WTC11 (cell line): ENCODE measurements around the gene NKD1.

Experiments used
- AFF4 ChIP-seq: sonication (generic); formaldehyde crosslinking; IDR thresholded peaks from 2 replicates; pipeline ENCODE4 v1.8.1; 2023; ENCODE audit warnings: mild to moderate bottlenecking, missing genetic modification reagents, borderline replicate concordance
- CTCF ChIP-seq: fragments of 200-600 bp; IDR thresholded peaks from 2 replicates; pipeline ENCODE4 v1.8.0; 2022; ENCODE audit warnings: antibody characterized with exemption
- ELF4 ChIP-seq: sonication (generic); formaldehyde crosslinking; IDR thresholded peaks from 2 replicates; pipeline ENCODE4 v1.8.1; 2022; ENCODE audit warnings: low read depth, mild to moderate bottlenecking, moderate library complexity, missing genetic modification reagents
- ESRRA ChIP-seq: sonication (generic); formaldehyde crosslinking; IDR thresholded peaks from 2 replicates; pipeline ENCODE4 v1.8.1; 2022; ENCODE audit warnings: mild to moderate bottlenecking, missing genetic modification reagents, borderline replicate concordance
- ETV6 ChIP-seq: sonication (generic); formaldehyde crosslinking; IDR thresholded peaks from 2 replicates; pipeline ENCODE4 v1.8.1; 2022; ENCODE audit warnings: mild to moderate bottlenecking, missing genetic modification reagents
- IRF1 ChIP-seq: sonication (generic); formaldehyde crosslinking; IDR thresholded peaks from 2 replicates; pipeline ENCODE4 v1.8.0; 2023; ENCODE audit warnings: missing genetic modification reagents
- JUN ChIP-seq: sonication (generic); formaldehyde crosslinking; IDR thresholded peaks from 2 replicates; pipeline ENCODE4 v1.8.0; 2023; ENCODE audit warnings: mild to moderate bottlenecking, missing genetic modification reagents
- SMAD3 ChIP-seq: sonication (generic); formaldehyde crosslinking; IDR thresholded peaks from 2 replicates; pipeline ENCODE4 v1.8.0; 2022; ENCODE audit warnings: missing genetic modification reagents, mild to moderate bottlenecking, borderline replicate concordance

GRCh38 chr16:50507397-50507796 is 40.8 kb upstream of the NKD1 start:
- TF ChIP-seq CTCF (no peak), IRF1 (CRISPR knock-in tag) (no peak), SMAD3 (CRISPR knock-in tag) (no peak), AFF4 (no peak), ESRRA (CRISPR knock-in tag) (no peak), JUN (CRISPR knock-in tag) (no peak), ETV6 (CRISPR knock-in tag) (no peak), ELF4 (CRISPR knock-in tag) (no peak)
